ENCODE results near the gene CCDC85B. TPM values are rescaled to one million over a fixed set of nuclear protein-coding genes. Genes with fewer than 3 reads are reported as not detected.

CCDC85B gene
- polyA plus RNA-seq, 3 donors: 20.8 to 35.2 (median 24.4) TPM

- Mint-ChIP-seq H3K36me3 (peaks cover 26 to 29% of the 10 kb centered on the region in 2 donors), H3K4me1 (peaks cover 58% of the 10 kb centered on the region), H3K9me3 (no peaks in the 10 kb centered on the region), H3K27ac (peak within 1 kb of the TSS; percentile 81 to 93 (median 87)), H3K4me3 (peak within 1 kb of the TSS; percentile 89 to 95), H3K27me3 (ENCODE audit: low read depth in 3 of 3) (peaks cover 0 to 2% (median 0%) of the 10 kb centered on the region in 3 donors)
- Histone ChIP-seq H3K27ac (ENCODE audit: low read depth in 1 of 2, low read length in 2 of 2) (peak within 1 kb of the TSS; percentile 61 to 94), H3K4me2 (replicated peaks; ENCODE audit: extremely low read depth, low read length, poor library complexity, severe bottlenecking) (peak within 1 kb of the TSS; percentile 99), H3K79me2 (ENCODE audit: insufficient read depth, low read length) (peaks cover 38% of the 10 kb centered on the region), H4K20me1 (ENCODE audit: insufficient read depth, low read length) (peaks cover 10% of the 10 kb centered on the region), H3K4me3 (replicated peaks in 1 of 3; ENCODE audit: low read depth in 2 of 3, low read length in 3 of 3) (peak within 1 kb of the TSS; percentile 93 to 99 (median 98)), H3K4me1 (ENCODE audit: control insufficient read depth in 1 of 2, insufficient read depth in 2 of 2, low read length in 2 of 2) (peaks cover 58 to 63% of the 10 kb centered on the region in 2 donors), H2AFZ (ENCODE audit: insufficient read depth, low read depth, low read length, poor library complexity, severe bottlenecking) (peak within 1 kb of the TSS; percentile 82), H3K36me3 (replicated peaks in 1 of 2; ENCODE audit: control insufficient read depth in 1 of 2, insufficient read depth in 2 of 2, low read length in 2 of 2) (peaks cover 12 to 19% of the 10 kb centered on the region in 2 donors), H3K9me3 (replicated peaks in 1 of 2; ENCODE audit: control insufficient read depth in 1 of 2, insufficient read depth in 1 of 2, low read length in 2 of 2) (no peaks in the 10 kb centered on the region), H3K9ac (ENCODE audit: insufficient read depth, low read length, poor library complexity, severe bottlenecking) (peak within 1 kb of the TSS; percentile 94), H3K27me3 (ENCODE audit: control insufficient read depth in 2 of 2, insufficient read depth in 2 of 2, low read length in 2 of 2) (no peaks in the 10 kb centered on the region)
- no peak for DNase-seq
- intact Hi-C loops (cut with micrococcal nuclease): loop anchor here in 1 of 2 donors (1.0 to 2.0 kb wide), 2 partner anchors 18 to 43 kb away; partner anchors contain the start of genes FOSL1 and SART1
- TF ChIP-seq, protein P1, sequence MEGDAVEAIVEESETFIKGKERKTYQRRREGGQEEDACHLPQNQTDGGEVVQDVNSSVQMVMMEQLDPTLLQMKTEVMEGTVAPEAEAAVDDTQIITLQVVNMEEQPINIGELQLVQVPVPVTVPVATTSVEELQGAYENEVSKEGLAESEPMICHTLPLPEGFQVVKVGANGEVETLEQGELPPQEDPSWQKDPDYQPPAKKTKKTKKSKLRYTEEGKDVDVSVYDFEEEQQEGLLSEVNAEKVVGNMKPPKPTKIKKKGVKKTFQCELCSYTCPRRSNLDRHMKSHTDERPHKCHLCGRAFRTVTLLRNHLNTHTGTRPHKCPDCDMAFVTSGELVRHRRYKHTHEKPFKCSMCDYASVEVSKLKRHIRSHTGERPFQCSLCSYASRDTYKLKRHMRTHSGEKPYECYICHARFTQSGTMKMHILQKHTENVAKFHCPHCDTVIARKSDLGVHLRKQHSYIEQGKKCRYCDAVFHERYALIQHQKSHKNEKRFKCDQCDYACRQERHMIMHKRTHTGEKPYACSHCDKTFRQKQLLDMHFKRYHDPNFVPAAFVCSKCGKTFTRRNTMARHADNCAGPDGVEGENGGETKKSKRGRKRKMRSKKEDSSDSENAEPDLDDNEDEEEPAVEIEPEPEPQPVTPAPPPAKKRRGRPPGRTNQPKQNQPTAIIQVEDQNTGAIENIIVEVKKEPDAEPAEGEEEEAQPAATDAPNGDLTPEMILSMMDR (IDR thresholded peaks at IDR 0.05): no peak
- 3% methylated on average over 49 of the region's 77 CpGs for WGBS (ENCODE audit: insufficient coverage)
Measured at GRCh38 chr11:65918211-65919140, 28.0 kb downstream of the CCDC85B start, which contains the start of gene C11orf68. Gene C11orf68, minus strand, starts transcription at chr11:65919062. Its CDS starts 31 bp downstream, at chr11:65919031.

DNA sequence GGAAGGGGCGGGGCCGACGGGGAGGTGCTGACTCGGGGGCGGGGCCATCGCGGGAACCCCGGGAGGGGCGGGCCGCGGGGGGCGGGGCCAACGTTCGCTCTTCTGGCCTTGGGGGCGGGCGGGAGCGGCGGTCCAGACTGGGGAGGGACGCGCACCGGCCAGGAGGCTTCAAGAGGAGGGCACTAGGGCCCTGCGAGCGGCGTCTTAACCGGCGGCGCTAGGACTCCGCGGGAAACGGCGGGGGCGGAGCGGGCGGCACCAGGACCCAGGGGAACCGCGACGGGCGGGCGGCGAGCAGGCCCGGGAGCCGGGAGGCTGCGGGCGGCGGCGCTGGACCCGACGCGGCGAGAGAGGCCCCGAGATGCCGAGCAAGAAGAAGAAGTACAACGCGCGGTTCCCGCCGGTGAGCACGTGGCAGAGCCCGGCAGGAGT, 28.7 kb downstream of the CCDC85B start, which contains the start of gene DRAP1:
Gene DRAP1 (plus strand): TSS at position 286 of the 432 bp plus-strand sequence. CDS start 76 bp downstream, at position 362.
- Histone ChIP-seq H3K27me3 (ENCODE audit: control insufficient read depth in 2 of 2, insufficient read depth in 2 of 2, low read length in 2 of 2) (no peaks in the 10 kb centered on the region), H3K9me3 (replicated peaks in 1 of 2; ENCODE audit: control insufficient read depth in 1 of 2, insufficient read depth in 1 of 2, low read length in 2 of 2) (no peaks in the 10 kb centered on the region), H3K79me2 (ENCODE audit: insufficient read depth, low read length) (peaks cover 38% of the 10 kb centered on the region), H3K4me2 (replicated peaks; ENCODE audit: extremely low read depth, low read length, poor library complexity, severe bottlenecking) (peak within 1 kb of the TSS; percentile 99), H3K36me3 (replicated peaks in 1 of 2; ENCODE audit: control insufficient read depth in 1 of 2, insufficient read depth in 2 of 2, low read length in 2 of 2) (peaks cover 12 to 22% of the 10 kb centered on the region in 2 donors), H4K20me1 (ENCODE audit: insufficient read depth, low read length) (peaks cover 10% of the 10 kb centered on the region), H3K9ac (ENCODE audit: insufficient read depth, low read length, poor library complexity, severe bottlenecking) (peak within 1 kb of the TSS; percentile 94), H3K27ac (ENCODE audit: low read depth in 1 of 2, low read length in 2 of 2) (peak within 1 kb of the TSS; percentile 61 to 94), H2AFZ (ENCODE audit: insufficient read depth, low read depth, low read length, poor library complexity, severe bottlenecking) (peak within 1 kb of the TSS; percentile 82), H3K4me1 (ENCODE audit: control insufficient read depth in 1 of 2, insufficient read depth in 2 of 2, low read length in 2 of 2) (peaks cover 56 to 61% of the 10 kb centered on the region in 2 donors), H3K4me3 (replicated peaks in 1 of 3; ENCODE audit: low read depth in 2 of 3, low read length in 3 of 3) (peak within 1 kb of the TSS; percentile 93 to 99 (median 98))
- intact Hi-C loops (cut with micrococcal nuclease): loop anchor here in 1 of 2 donors (1.0 to 2.0 kb wide), 2 partner anchors 18 to 42 kb away; partner anchors contain the start of genes FOSL1 and SART1
- DNase-seq: peak; percentile 95 to 97 (median 96)
- H3K9me3 Mint-ChIP-seq: no peaks in the 10 kb centered on the region
- H3K4me3 Mint-ChIP-seq: peak within 1 kb of the TSS; percentile 89 to 95
- peaks cover 0 to 2% (median 0%) of the 10 kb centered on the region in 3 donors for H3K27me3 Mint-ChIP-seq (ENCODE audit: low read depth in 3 of 3)
- 0% methylated on average over 48 of the region's 59 CpGs for WGBS (ENCODE audit: insufficient coverage)
- peak within 1 kb of the TSS; percentile 81 to 93 (median 87) for H3K27ac Mint-ChIP-seq
- peaks cover 28 to 33% of the 10 kb centered on the region in 2 donors for H3K36me3 Mint-ChIP-seq
- TF ChIP-seq, protein P1 (IDR thresholded peaks at IDR 0.05): no peak
- peaks cover 57% of the 10 kb centered on the region for H3K4me1 Mint-ChIP-seq
